B cell (primary cell): ENCODE data around the gene PADI4. TPM values are rescaled to one million over a fixed set of nuclear protein-coding genes. Genes with fewer than 3 reads are reported as not detected.

Experiments used
- ATAC-seq: fragments of 200-7000 bp; cut with Tn5 transposase; one replicate; pipeline ENCODE4 v1.10.0; 2021; ENCODE audit warnings: low read depth, mild to moderate bottlenecking, moderate number of reproducible peaks, moderate library complexity
- CTCF ChIA-PET: fragments of 350-600 bp; sonication (Branson Sonifier 250); formaldehyde crosslinking; loops from one replicate; lab custom pipeline; 2021; ENCODE audit warnings: antibody characterized with exemption, inconsistent platforms; lab: Charles Lee
- POLR2A ChIA-PET: fragments of 350-600 bp; sonication (Branson Sonifier 250); formaldehyde crosslinking; loops from one replicate; lab custom pipeline; 2021; ENCODE audit warnings: antibody characterized with exemption; lab: Charles Lee
- DNase-seq: peaks from one replicate; pipeline ENCODE4 v3.0.0; 2013
- H2AFZ ChIP-seq: 2 replicates; pipeline ENCODE4 v1.6.1; 2012; ENCODE audit warnings: mild to moderate bottlenecking, low read depth, low read length; ENCODE audit not compliant: insufficient read depth, poor library complexity, severe bottlenecking
- H3K27ac ChIP-seq, 2 donors: 1 replicate in 1 of 2; 2 replicates in 1 of 2; pipeline ENCODE4 v1.5.1; 2012 to 2013; ENCODE audit warnings: low read length in 2 of 2, mild to moderate bottlenecking in 2 of 2, moderate library complexity in 1 of 2
- H3K27me3 ChIP-seq, 4 experiments: fragments of 200-600 bp in 1 of 4; sonication (generic) in 1 of 4; replicated peaks in 1 of 4; 1 replicate in 2 of 4; 2 replicates in 2 of 4; pipeline versions ENCODE4 v1.6.1 to v1.7.0; 2013 to 2016; ENCODE audit warnings: low read length in 3 of 4, mild to moderate bottlenecking in 2 of 4, mixed read lengths in 1 of 4, moderate library complexity in 1 of 4; ENCODE audit not compliant: insufficient read depth in 4 of 4, control insufficient read depth in 3 of 4; ENCODE audit errors: control extremely low read depth in 1 of 4
- H3K36me3 ChIP-seq, 2 experiments: replicated peaks in 1 of 2; 1 replicate in 1 of 2; 2 replicates in 1 of 2; pipeline versions ENCODE4 v1.6.1 to v1.7.1; 2013; ENCODE audit warnings: low read length in 1 of 2; ENCODE audit not compliant: insufficient read depth in 2 of 2, control insufficient read depth in 1 of 2; ENCODE audit errors: control extremely low read depth in 1 of 2, extremely low read depth in 1 of 2
- H3K4me1 ChIP-seq, 2 donors: fragments of 200-600 bp in 1 of 2; sonication (generic) in 1 of 2; 1 replicate in 1 of 2; 2 replicates in 1 of 2; pipeline versions ENCODE4 v1.5.1 to v1.6.1; 2013 to 2017; ENCODE audit warnings: low read length in 2 of 2; ENCODE audit not compliant: control insufficient read depth in 2 of 2, insufficient read depth in 2 of 2
- H3K4me2 ChIP-seq: replicated peaks from 2 replicates; pipeline ENCODE3; 2012; ENCODE audit warnings: mild to moderate bottlenecking, low read depth, low read length; ENCODE audit not compliant: poor library complexity, severe bottlenecking
- H3K4me3 ChIP-seq, 5 experiments: fragments of 200-600 bp in 1 of 5; sonication (generic) in 1 of 5; 1 replicate in 3 of 5; 2 replicates in 2 of 5; pipeline versions ENCODE4 v1.5.1 to v1.7.0; 2011 to 2016; ENCODE audit warnings: low read length in 4 of 5, mild to moderate bottlenecking in 4 of 5, low read depth in 2 of 5, control low read depth in 1 of 5, moderate library complexity in 1 of 5; ENCODE audit not compliant: insufficient read depth in 1 of 5; ENCODE audit errors: control extremely low read depth in 1 of 5, extremely low read depth in 1 of 5
- H3K79me2 ChIP-seq: fragments of 200-600 bp; sonication (generic); one replicate; pipeline ENCODE4 v1.6.0; 2016; ENCODE audit warnings: low read length; ENCODE audit not compliant: control insufficient read depth, insufficient read depth
- H3K9ac ChIP-seq: fragments of 200-600 bp; sonication (generic); 2 replicates; pipeline ENCODE4 v1.6.1; 2017; ENCODE audit warnings: mild to moderate bottlenecking, low read length, moderate library complexity
- H3K9me3 ChIP-seq, 3 donors: one replicate each; pipeline versions ENCODE4 v1.6.1 to v1.7.1; 2013; ENCODE audit warnings: low read length in 2 of 3; ENCODE audit not compliant: control insufficient read depth in 2 of 3, insufficient read depth in 1 of 3; ENCODE audit errors: control extremely low read depth in 1 of 3
- H4K20me1 ChIP-seq: 2 replicates; pipeline ENCODE4 v1.6.0; 2012; ENCODE audit warnings: mild to moderate bottlenecking, low read length; ENCODE audit not compliant: insufficient read depth, control insufficient read depth, poor library complexity, severe bottlenecking
- H3K27ac Mint-ChIP-seq: one replicate; pipeline ENCODE4 v1.8.0; 2021; ENCODE audit warnings: mixed read lengths
- H3K27me3 Mint-ChIP-seq: one replicate; pipeline ENCODE4 v1.8.0; 2021; ENCODE audit warnings: mixed read lengths
- H3K4me1 Mint-ChIP-seq: one replicate; pipeline ENCODE4 v1.8.0; 2021; ENCODE audit warnings: mixed read lengths
- H3K4me3 Mint-ChIP-seq: one replicate; pipeline ENCODE4 v1.8.0; 2021; ENCODE audit warnings: mixed read lengths
- H3K9me3 Mint-ChIP-seq: one replicate; pipeline ENCODE4 v1.8.0; 2022; ENCODE audit warnings: mixed read lengths; ENCODE audit not compliant: insufficient read depth
- EZH2 ChIP-seq: IDR thresholded peaks from 2 replicates; pipeline ENCODE4 v1.6.1; 2012; ENCODE audit warnings: borderline replicate concordance, low read depth, mild to moderate bottlenecking, moderate library complexity, low read length; ENCODE audit not compliant: insufficient read depth, poor library complexity, severe bottlenecking
- WGBS: methylation state at CpG from one replicate; pipeline ENCODE4 v1.1.5; 2013; ENCODE audit warnings: missing lambda C conversion rate; ENCODE audit not compliant: insufficient coverage; 5-methylcytosine and 5-hydroxymethylcytosine counted together
- intact Hi-C: fragments of 100-400 bp; cut with micrococcal nuclease; formaldehyde crosslinking; loops from one replicate; pipeline ENCODE4 v1.10.0; 2022
- polyA plus RNA-seq: library from polyadenylated mRNA; depleted of rRNA; stranded (reverse); fragments of >200 nt; gene quantifications from 2 replicates; pipeline ENCODE4 v1.2.3, GENCODE V29; 2012
- total RNA-seq, 2 donors: library from RNA; stranded (reverse); fragments of 120-200 nt in 1 of 2; gene quantifications; 1 replicate in 1 of 2; 2 replicates in 1 of 2; pipeline versions ENCODE4 v1.2.3 to v1.2.4, GENCODE V29; 2013 to 2022
- TF ChIP-seq, protein P1 (sequence below): fragments of 200-600 bp; IDR thresholded peaks from one replicate; pipeline ENCODE4 v1.8.0; 2022; ENCODE audit warnings: antibody characterized with exemption, mild to moderate bottlenecking

Gene PADI4
- total and polyA plus RNA-seq, 2 donors (not counting 1 experiment from before 2014, with no cell fraction given), result 0.44 to 0.85 TPM

DNA sequence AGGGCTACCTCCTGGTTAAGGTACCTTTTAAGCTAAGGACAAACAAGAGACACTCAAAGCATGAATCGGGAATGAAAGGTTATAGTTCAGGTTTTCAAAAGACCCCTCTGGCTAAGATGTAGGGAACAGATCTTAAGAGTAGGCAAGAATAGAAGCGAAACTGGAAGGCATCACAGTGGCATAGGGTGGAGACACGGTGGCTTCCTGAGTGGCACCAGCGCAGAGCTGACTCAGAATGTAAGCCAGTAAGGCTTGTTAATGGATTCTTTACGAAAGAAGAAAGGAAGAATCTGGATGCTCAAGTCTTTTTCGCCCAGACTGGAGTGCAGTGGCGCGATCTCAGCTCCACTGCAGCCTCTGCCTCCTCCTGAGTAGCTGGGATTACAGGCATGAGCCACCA, 85.2 kb downstream of the PADI4 start:
- H3K79me2 ChIP-seq, result no peaks in the 10 kb centered on the region
- 67% methylated on average over 8 of the region's 8 CpGs for WGBS
- H3K4me2 ChIP-seq, result no peak overlapping the region
- no peak for ATAC-seq
- H3K9ac ChIP-seq, result no peak overlapping the region
- Mint-ChIP-seq H3K4me1 (no peaks in the 10 kb centered on the region), H3K9me3 (no peaks in the 10 kb centered on the region), H3K4me3 (no peak overlapping the region), H3K27ac (no peak overlapping the region), H3K27me3 (peaks cover 4% of the 10 kb centered on the region)
- no peak overlapping the region for H3K27ac ChIP-seq
- no peak overlapping the region for H3K4me3 ChIP-seq
- H3K27me3 ChIP-seq, result peaks cover 0 to 3% (median 0%) of the 10 kb centered on the region in 4 experiments
- intact Hi-C loops, result no loop called here
- TF ChIP-seq EZH2, result no peak
- TF ChIP-seq, protein P1, sequence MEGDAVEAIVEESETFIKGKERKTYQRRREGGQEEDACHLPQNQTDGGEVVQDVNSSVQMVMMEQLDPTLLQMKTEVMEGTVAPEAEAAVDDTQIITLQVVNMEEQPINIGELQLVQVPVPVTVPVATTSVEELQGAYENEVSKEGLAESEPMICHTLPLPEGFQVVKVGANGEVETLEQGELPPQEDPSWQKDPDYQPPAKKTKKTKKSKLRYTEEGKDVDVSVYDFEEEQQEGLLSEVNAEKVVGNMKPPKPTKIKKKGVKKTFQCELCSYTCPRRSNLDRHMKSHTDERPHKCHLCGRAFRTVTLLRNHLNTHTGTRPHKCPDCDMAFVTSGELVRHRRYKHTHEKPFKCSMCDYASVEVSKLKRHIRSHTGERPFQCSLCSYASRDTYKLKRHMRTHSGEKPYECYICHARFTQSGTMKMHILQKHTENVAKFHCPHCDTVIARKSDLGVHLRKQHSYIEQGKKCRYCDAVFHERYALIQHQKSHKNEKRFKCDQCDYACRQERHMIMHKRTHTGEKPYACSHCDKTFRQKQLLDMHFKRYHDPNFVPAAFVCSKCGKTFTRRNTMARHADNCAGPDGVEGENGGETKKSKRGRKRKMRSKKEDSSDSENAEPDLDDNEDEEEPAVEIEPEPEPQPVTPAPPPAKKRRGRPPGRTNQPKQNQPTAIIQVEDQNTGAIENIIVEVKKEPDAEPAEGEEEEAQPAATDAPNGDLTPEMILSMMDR, result no peak
- no peak overlapping the region for H2AFZ ChIP-seq
- CTCF ChIA-PET, result interaction anchor here (1.3 kb wide), 1 partner anchor 8 kb away, joined by 3 read pairs; no protein-coding TSS in a partner anchor
- H3K9me3 ChIP-seq, result no peaks in the 10 kb centered on the region
- H3K4me1 ChIP-seq, result no peaks in the 10 kb centered on the region
- no peaks in the 10 kb centered on the region for H3K36me3 ChIP-seq
- H4K20me1 ChIP-seq, result no peaks in the 10 kb centered on the region
- DNase-seq, result no peak
- POLR2A ChIA-PET, result no interaction called here

DNA sequence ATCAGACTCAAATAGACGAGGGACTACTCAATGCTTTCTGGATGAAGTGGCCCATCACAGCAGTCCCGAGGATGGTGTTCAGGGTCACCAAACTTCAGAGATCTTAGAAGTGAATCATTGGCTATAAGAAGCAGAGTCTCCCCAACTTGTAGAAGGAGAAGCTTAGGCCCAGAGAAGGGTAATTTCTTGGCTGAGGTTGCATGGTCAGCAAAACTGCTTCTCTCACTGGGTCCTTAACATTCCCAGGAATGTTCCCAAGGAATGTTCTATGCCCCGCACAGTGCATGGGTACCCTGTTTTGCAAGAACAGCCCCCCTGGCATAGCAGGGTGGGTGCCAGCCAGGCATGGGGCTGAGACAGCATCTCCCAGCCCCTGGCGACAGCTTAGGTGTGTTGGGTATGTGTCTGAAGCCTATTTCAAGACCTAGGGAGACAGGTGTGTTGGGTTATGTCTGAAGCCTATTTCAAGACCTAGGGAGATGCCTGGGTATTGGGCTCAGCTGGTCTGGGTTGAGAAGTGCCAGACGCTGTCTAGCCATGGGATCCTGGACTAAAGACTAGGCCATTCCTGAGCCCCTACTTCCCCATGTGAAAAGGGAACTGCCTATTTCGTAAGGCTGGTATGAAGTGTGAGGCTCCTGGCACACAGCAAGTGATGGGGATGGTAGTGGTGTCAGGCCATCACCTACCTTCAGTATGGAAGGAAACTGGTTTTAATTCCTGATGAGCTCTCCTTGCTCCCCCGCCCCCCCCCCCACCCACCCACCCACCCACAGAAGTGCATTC, 90.1 kb downstream of the PADI4 start:
- Histone ChIP-seq H3K9ac (no peak overlapping the region), H3K36me3 (no peaks in the 10 kb centered on the region), H3K4me3 (no peak overlapping the region), H3K27ac (no peak overlapping the region), H2AFZ (no peak overlapping the region), H4K20me1 (no peaks in the 10 kb centered on the region), H3K4me2 (no peak overlapping the region), H3K4me1 (no peaks in the 10 kb centered on the region), H3K27me3 (peaks cover 0 to 3% (median 0%) of the 10 kb centered on the region in 4 experiments), H3K79me2 (no peaks in the 10 kb centered on the region), H3K9me3 (no peaks in the 10 kb centered on the region)
- WGBS, result 89% methylated on average over 5 of the region's 7 CpGs
- Mint-ChIP-seq H3K27me3 (no peaks in the 10 kb centered on the region), H3K4me1 (no peaks in the 10 kb centered on the region), H3K27ac (no peak overlapping the region), H3K9me3 (no peaks in the 10 kb centered on the region), H3K4me3 (no peak overlapping the region)
- DNase-seq, result no peak
- ChIA-PET POLR2A (no interaction called here), CTCF (no interaction called here)
- intact Hi-C loops, result no loop called here
- TF ChIP-seq, protein P1, result no peak
- no peak for TF ChIP-seq EZH2
- no peak for ATAC-seq
